Measurements from ENCODE around the gene SGCA.

DNA sequence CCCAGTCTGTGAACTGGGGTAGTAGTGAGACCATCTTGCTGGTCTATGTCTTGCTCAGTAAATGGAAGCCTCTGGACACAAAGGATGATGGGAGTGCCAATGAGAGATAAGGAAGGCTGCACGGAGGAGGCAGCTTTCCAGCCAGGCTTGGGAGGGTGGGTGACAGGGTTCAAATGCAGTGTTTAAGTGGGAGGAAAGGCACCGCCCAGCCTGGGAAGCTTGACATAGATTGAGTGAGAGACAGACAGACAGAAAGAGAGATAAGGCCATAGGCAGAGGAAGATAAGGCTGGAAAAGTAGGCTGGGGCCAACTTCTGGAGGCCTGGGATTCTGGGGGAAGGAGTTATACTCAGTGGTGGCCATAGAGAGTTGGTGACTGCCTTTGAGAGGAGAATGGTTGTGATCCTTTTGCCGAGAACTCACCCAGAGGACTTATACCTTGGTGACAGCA, 42.8 kb downstream of the SGCA start:
- TF ChIP-seq, protein P1, sequence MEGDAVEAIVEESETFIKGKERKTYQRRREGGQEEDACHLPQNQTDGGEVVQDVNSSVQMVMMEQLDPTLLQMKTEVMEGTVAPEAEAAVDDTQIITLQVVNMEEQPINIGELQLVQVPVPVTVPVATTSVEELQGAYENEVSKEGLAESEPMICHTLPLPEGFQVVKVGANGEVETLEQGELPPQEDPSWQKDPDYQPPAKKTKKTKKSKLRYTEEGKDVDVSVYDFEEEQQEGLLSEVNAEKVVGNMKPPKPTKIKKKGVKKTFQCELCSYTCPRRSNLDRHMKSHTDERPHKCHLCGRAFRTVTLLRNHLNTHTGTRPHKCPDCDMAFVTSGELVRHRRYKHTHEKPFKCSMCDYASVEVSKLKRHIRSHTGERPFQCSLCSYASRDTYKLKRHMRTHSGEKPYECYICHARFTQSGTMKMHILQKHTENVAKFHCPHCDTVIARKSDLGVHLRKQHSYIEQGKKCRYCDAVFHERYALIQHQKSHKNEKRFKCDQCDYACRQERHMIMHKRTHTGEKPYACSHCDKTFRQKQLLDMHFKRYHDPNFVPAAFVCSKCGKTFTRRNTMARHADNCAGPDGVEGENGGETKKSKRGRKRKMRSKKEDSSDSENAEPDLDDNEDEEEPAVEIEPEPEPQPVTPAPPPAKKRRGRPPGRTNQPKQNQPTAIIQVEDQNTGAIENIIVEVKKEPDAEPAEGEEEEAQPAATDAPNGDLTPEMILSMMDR (IDR thresholded peaks at IDR 0.05; ENCODE audit: low read length), result no peak
- TF ChIP-seq EZH2 (optimal IDR thresholded peaks at IDR 0.05; ENCODE audit: low read depth, low read length) (no peak), EZH2phosphoT487 (IDR thresholded peaks at IDR 0.05; ENCODE audit: low read length) (no peak)

Data from MM.1S (cell line).